HepG2 (cell line): Measurements from ENCODE around the gene KRT4. TPM values are rescaled to one million over a fixed set of nuclear protein-coding genes. Genes with fewer than 3 reads are reported as not detected.

ENCODE experiments used
- ATAC-seq: fragments of 200-7000 bp; cut with Tn5 transposase; 3 replicates; pipeline ENCODE4 v1.9.1; 2020; ENCODE audit warnings: mild to moderate bottlenecking, moderate library complexity
- BruUV-seq: library from RNA; stranded (reverse); fragments of 400-500 nt; replicated peaks from 2 replicates; lab custom pipeline; 2021; lab: Mats Ljungman, UMichigan
- CTCF ChIA-PET: fragments of 300-600 bp; formaldehyde crosslinking; extraction: SDS; loops from one replicate; lab custom pipeline; 2021; ENCODE audit warnings: low total read pairs, inconsistent platforms, low intra/inter-chr PET ratio; lab: Yijun Ruan, JAX
- POLR2A ChIA-PET: fragments of 350-600 bp; sonication (Branson Sonifier 250); formaldehyde crosslinking; loops from one replicate; lab custom pipeline; 2020; ENCODE audit warnings: antibody characterized with exemption, inconsistent platforms; lab: Yijun Ruan, JAX
- DNase-seq: peaks from one replicate; pipeline ENCODE4 v3.0.0-alpha.2; 2015; ENCODE audit warnings: low spot score
- FAIRE-seq: peaks from 3 replicates; lab custom pipeline; 2011; peaks lifted over from hg19 to GRCh38; lab: Jason Lieb, UNC
- H2AFZ ChIP-seq: one replicate; pipeline ENCODE4 v1.6.1; 2011; ENCODE audit warnings: low read length, inconsistent platforms
- H3K27ac ChIP-seq: fragments of 300-600 bp; 3 replicates; pipeline ENCODE4 v1.8.0; 2011; ENCODE audit warnings: mixed run types, mild to moderate bottlenecking, mixed read lengths, low read length, inconsistent platforms; ENCODE audit not compliant: insufficient read depth; ENCODE audit errors: extremely low read length
- H3K27me3 ChIP-seq, 2 experiments: fragments of 200-600 bp in 1 of 2; 2 replicates in 1 of 2; 3 replicates in 1 of 2; pipeline versions ENCODE4 v1.6.0 to v1.8.0; 2011; ENCODE audit warnings: low read length in 2 of 2, mild to moderate bottlenecking in 2 of 2, moderate library complexity in 2 of 2, inconsistent platforms in 1 of 2; ENCODE audit not compliant: insufficient read depth in 2 of 2, control insufficient read depth in 1 of 2
- H3K36me3 ChIP-seq, 2 experiments: fragments of 200-600 bp in 1 of 2; replicated peaks in 1 of 2; 2 replicates in 1 of 2; 3 replicates in 1 of 2; pipeline versions ENCODE4 v1.5.1 to v1.8.0; 2011; ENCODE audit warnings: low read length in 2 of 2, inconsistent platforms in 1 of 2; ENCODE audit not compliant: insufficient read depth in 2 of 2, control insufficient read depth in 1 of 2
- H3K4me1 ChIP-seq: 2 replicates; pipeline ENCODE4 v1.5.1; 2012; ENCODE audit warnings: low read length, inconsistent platforms; ENCODE audit not compliant: insufficient read depth
- H3K4me2 ChIP-seq: 2 replicates; pipeline ENCODE4 v1.6.0; 2011; ENCODE audit warnings: low read depth, low read length, inconsistent platforms
- H3K4me3 ChIP-seq, 3 experiments: fragments of 200-600 bp in 1 of 3; sonication (generic), shearing (Covaris generic) in 1 of 3; replicated peaks in 1 of 3; 2 replicates each; pipeline ENCODE4 v1.5.1; 2011 to 2016; ENCODE audit warnings: low read length in 3 of 3, inconsistent platforms in 2 of 3, low read depth in 2 of 3, mild to moderate bottlenecking in 2 of 3, control low read depth in 1 of 3, mixed read lengths in 1 of 3; ENCODE audit not compliant: insufficient read depth in 1 of 3
- H3K79me2 ChIP-seq: one replicate; pipeline ENCODE4 v1.6.1; 2011; ENCODE audit warnings: low read length, inconsistent platforms; ENCODE audit not compliant: insufficient read depth
- H3K9ac ChIP-seq: 2 replicates; pipeline ENCODE4 v1.6.0; 2011; ENCODE audit warnings: mild to moderate bottlenecking, low read depth, low read length, inconsistent platforms; ENCODE audit not compliant: insufficient read depth
- H3K9me3 ChIP-seq: 2 replicates; pipeline ENCODE4 v1.5.1; 2012; ENCODE audit warnings: mild to moderate bottlenecking, low read length
- H4K20me1 ChIP-seq: 2 replicates; pipeline ENCODE4 v1.6.0; 2011; ENCODE audit warnings: inconsistent platforms, mild to moderate bottlenecking, low read length, moderate library complexity; ENCODE audit not compliant: insufficient read depth
- BCL3 ChIP-seq: sonication (generic); formaldehyde crosslinking; IDR thresholded peaks from 2 replicates; pipeline ENCODE4 v1.5.1; 2020; ENCODE audit warnings: mild to moderate bottlenecking, missing genetic modification reagents, moderate library complexity
- ETV6 ChIP-seq: sonication (generic); formaldehyde crosslinking; conservative IDR thresholded peaks from 2 replicates; pipeline ENCODE4 v1.4.0; 2020; ENCODE audit warnings: missing genetic modification reagents
- GZF1 ChIP-seq: sonication (generic); formaldehyde crosslinking; IDR thresholded peaks from 2 replicates; pipeline ENCODE4 v1.5.1; 2020; ENCODE audit warnings: mild to moderate bottlenecking, missing genetic modification reagents
- KLF11 ChIP-seq: IDR thresholded peaks from 2 replicates; pipeline ENCODE4 v1.6.1; 2016; ENCODE audit warnings: missing compliant biosample characterization
- MAFG ChIP-seq: sonication (generic); formaldehyde crosslinking; IDR thresholded peaks from 2 replicates; pipeline ENCODE4 v1.5.1; 2020; ENCODE audit warnings: mild to moderate bottlenecking, missing genetic modification reagents
- NRL ChIP-seq: sonication (generic); formaldehyde crosslinking; IDR thresholded peaks from 2 replicates; pipeline ENCODE4 v1.5.0; 2020; ENCODE audit warnings: missing genetic modification reagents, mild to moderate bottlenecking, moderate library complexity, borderline replicate concordance
- POGZ ChIP-seq: sonication (generic); formaldehyde crosslinking; IDR thresholded peaks from 2 replicates; pipeline ENCODE4 v1.4.0; 2020; ENCODE audit warnings: mild to moderate bottlenecking, missing genetic modification reagents
- ZNF225 ChIP-seq: sonication (generic); formaldehyde crosslinking; IDR thresholded peaks from 2 replicates; pipeline ENCODE4 v1.4.0; 2020; ENCODE audit warnings: mild to moderate bottlenecking, missing genetic modification reagents
- ZNF468 ChIP-seq: sonication (generic); formaldehyde crosslinking; IDR thresholded peaks from 2 replicates; pipeline ENCODE4 v1.8.0; 2022; ENCODE audit warnings: mild to moderate bottlenecking, moderate library complexity, missing genetic modification reagents
- ZNF670 ChIP-seq: sonication (generic); formaldehyde crosslinking; IDR thresholded peaks from 2 replicates; pipeline ENCODE4 v1.8.0; 2022; ENCODE audit warnings: mild to moderate bottlenecking, missing genetic modification reagents, borderline replicate concordance
- WGBS: methylation state at CpG from one replicate; pipeline ENCODE4 v1.1.6; 2017; ENCODE audit warnings: low lambda C conversion rate; 5-methylcytosine and 5-hydroxymethylcytosine counted together
- in situ Hi-C: cut with HindIII; loops from 2 replicates; pipeline ENCODE4 v1.10.0; 2017; ENCODE audit warnings: low pct_unique_long_range_greater_than_20kb; ENCODE audit not compliant: extremely low pct_ligation_motif_present
- intact Hi-C: fragments of 100-400 bp; cut with micrococcal nuclease; formaldehyde crosslinking; loops from one replicate; pipeline ENCODE4 v1.10.0; 2022; ENCODE audit not compliant: unreplicated experiment
- polyA plus RNA-seq, 8 experiments: library from polyadenylated mRNA; depleted of rRNA in 3 of 8; stranded (reverse) in 7 of 8; unstranded in 1 of 8; fragments of >200 nt; fragmentation: Illumina TruSeq in 4 of 8; extraction: Trizol in 4 of 8; gene quantifications; 2 replicates each; pipeline versions ENCODE4 v1.2.1 to v1.2.3, GENCODE V29; 2011 to 2016; ENCODE audit warnings: low read depth in 4 of 8, missing spikeins in 1 of 8, mixed read lengths in 1 of 8; ENCODE audit not compliant: insufficient read depth in 1 of 8
- total RNA-seq, 5 experiments: library from RNA; depleted of rRNA; stranded (reverse); fragments of >200 nt; fragmentation: Illumina TruSeq; extraction: Trizol; gene quantifications; 2 replicates each; pipeline ENCODE4 v1.2.3, GENCODE V29; 2016; ENCODE audit warnings: low read depth in 1 of 5
- TF ChIP-seq, protein P1 (sequence below): fragments of 450-650 bp; IDR thresholded peaks from 2 replicates; pipeline ENCODE4 v1.6.1; 2016
- TF ChIP-seq, protein P2 (sequence below): sonication (generic); formaldehyde crosslinking; IDR thresholded peaks from 2 replicates; pipeline ENCODE4 v1.5.0; 2020; ENCODE audit warnings: mild to moderate bottlenecking, missing genetic modification reagents, borderline replicate concordance
- TF ChIP-seq, protein P3 (sequence below): sonication (generic); formaldehyde crosslinking; IDR thresholded peaks from 2 replicates; pipeline ENCODE4 v1.4.0; 2020; ENCODE audit warnings: missing genetic modification reagents
- TF ChIP-seq, protein P4 (sequence below): sonication (generic); formaldehyde crosslinking; IDR thresholded peaks from 2 replicates; pipeline ENCODE4 v1.4.0; 2020; ENCODE audit warnings: mild to moderate bottlenecking, missing genetic modification reagents, borderline replicate concordance

Gene KRT4
- total and polyA plus RNA-seq, 2 of the 13 experiments (the other 11 are each of a cell fraction or from before 2014, with no cell fraction given): not detected

- TF ChIP-seq BCL3 (CRISPR knock-in tag): no peak
- TF ChIP-seq ZNF670 (CRISPR knock-in tag): no peak
- TF ChIP-seq ETV6 (CRISPR knock-in tag): no peak
- no peak for TF ChIP-seq KLF11 (CRISPR knock-in tag)
- TF ChIP-seq, protein P1, sequence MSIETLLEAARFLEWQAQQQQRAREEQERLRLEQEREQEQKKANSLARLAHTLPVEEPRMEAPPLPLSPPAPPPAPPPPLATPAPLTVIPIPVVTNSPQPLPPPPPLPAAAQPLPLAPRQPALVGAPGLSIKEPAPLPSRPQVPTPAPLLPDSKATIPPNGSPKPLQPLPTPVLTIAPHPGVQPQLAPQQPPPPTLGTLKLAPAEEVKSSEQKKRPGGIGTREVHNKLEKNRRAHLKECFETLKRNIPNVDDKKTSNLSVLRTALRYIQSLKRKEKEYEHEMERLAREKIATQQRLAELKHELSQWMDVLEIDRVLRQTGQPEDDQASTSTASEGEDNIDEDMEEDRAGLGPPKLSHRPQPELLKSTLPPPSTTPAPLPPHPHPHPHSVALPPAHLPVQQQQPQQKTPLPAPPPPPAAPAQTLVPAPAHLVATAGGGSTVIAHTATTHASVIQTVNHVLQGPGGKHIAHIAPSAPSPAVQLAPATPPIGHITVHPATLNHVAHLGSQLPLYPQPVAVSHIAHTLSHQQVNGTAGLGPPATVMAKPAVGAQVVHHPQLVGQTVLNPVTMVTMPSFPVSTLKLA: no peak
- no peak for TF ChIP-seq ZNF225 (CRISPR knock-in tag)
- TF ChIP-seq POGZ (CRISPR knock-in tag): no peak
- TF ChIP-seq, protein P2, sequence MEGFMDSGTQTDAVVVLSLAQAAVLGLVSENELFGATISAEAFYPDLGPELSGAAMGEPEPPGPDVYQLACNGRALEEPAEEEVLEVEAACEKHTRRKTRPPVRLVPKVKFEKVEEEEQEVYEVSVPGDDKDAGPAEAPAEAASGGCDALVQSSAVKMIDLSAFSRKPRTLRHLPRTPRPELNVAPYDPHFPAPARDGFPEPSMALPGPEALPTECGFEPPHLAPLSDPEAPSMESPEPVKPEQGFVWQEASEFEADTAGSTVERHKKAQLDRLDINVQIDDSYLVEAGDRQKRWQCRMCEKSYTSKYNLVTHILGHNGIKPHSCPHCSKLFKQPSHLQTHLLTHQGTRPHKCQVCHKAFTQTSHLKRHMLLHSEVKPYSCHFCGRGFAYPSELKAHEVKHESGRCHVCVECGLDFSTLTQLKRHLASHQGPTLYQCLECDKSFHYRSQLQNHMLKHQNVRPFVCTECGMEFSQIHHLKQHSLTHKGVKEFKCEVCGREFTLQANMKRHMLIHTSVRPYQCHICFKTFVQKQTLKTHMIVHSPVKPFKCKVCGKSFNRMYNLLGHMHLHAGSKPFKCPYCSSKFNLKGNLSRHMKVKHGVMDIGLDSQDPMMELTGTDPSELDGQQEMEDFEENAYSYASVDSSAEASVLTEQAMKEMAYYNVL: no peak
- TF ChIP-seq ZNF468: no peak
Measured at GRCh38 chr12:52767427-52767826, 46.5 kb downstream of the KRT4 start (continued).

- intact Hi-C loops: no loop called here
- Histone ChIP-seq H3K4me3 (no peak overlapping the region), H3K4me2 (no peak overlapping the region), H3K36me3 (no peaks in the 10 kb centered on the region), H3K27me3 (no peaks in the 10 kb centered on the region), H3K27ac (no peak overlapping the region), H4K20me1 (no peaks in the 10 kb centered on the region), H2AFZ (no peak overlapping the region), H3K4me1 (no peaks in the 10 kb centered on the region), H3K79me2 (no peaks in the 10 kb centered on the region), H3K9ac (no peak overlapping the region), H3K9me3 (no peaks in the 10 kb centered on the region; the same call in 1 of the 2 replicates)
- in situ Hi-C loops: no loop called here
- 0% methylated on average over 1 of the region's 1 CpG for WGBS
- FAIRE-seq: no peak
- DNase-seq: no peak
- POLR2A ChIA-PET: no interaction called here
- CTCF ChIA-PET: no interaction called here
- no TSS peak for BruUV-seq
- no peak for ATAC-seq
- TF ChIP-seq, protein P3, sequence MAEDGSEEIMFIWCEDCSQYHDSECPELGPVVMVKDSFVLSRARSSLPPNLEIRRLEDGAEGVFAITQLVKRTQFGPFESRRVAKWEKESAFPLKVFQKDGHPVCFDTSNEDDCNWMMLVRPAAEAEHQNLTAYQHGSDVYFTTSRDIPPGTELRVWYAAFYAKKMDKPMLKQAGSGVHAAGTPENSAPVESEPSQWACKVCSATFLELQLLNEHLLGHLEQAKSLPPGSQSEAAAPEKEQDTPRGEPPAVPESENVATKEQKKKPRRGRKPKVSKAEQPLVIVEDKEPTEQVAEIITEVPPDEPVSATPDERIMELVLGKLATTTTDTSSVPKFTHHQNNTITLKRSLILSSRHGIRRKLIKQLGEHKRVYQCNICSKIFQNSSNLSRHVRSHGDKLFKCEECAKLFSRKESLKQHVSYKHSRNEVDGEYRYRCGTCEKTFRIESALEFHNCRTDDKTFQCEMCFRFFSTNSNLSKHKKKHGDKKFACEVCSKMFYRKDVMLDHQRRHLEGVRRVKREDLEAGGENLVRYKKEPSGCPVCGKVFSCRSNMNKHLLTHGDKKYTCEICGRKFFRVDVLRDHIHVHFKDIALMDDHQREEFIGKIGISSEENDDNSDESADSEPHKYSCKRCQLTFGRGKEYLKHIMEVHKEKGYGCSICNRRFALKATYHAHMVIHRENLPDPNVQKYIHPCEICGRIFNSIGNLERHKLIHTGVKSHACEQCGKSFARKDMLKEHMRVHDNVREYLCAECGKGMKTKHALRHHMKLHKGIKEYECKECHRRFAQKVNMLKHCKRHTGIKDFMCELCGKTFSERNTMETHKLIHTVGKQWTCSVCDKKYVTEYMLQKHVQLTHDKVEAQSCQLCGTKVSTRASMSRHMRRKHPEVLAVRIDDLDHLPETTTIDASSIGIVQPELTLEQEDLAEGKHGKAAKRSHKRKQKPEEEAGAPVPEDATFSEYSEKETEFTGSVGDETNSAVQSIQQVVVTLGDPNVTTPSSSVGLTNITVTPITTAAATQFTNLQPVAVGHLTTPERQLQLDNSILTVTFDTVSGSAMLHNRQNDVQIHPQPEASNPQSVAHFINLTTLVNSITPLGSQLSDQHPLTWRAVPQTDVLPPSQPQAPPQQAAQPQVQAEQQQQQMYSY: no peak
- TF ChIP-seq GZF1 (CRISPR knock-in tag) (no peak), MAFG (CRISPR knock-in tag) (no peak), NRL (no peak)
- TF ChIP-seq, protein P4, sequence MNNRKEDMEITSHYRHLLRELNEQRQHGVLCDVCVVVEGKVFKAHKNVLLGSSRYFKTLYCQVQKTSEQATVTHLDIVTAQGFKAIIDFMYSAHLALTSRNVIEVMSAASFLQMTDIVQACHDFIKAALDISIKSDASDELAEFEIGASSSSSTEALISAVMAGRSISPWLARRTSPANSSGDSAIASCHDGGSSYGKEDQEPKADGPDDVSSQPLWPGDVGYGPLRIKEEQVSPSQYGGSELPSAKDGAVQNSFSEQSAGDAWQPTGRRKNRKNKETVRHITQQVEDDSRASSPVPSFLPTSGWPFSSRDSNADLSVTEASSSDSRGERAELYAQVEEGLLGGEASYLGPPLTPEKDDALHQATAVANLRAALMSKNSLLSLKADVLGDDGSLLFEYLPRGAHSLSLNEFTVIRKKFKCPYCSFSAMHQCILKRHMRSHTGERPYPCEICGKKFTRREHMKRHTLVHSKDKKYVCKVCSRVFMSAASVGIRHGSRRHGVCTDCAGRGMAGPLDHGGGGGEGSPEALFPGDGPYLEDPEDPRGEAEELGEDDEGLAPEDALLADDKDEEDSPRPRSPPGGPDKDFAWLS: no peak
Measured at GRCh38 chr12:52767020-52767379, 46.9 kb downstream of the KRT4 start.
